K562 (cell line): ENCODE results near the gene MYO16. TPM values are rescaled to one million over a fixed set of nuclear protein-coding genes. Genes with fewer than 3 reads are reported as not detected.

Experiments
- ATAC-seq: fragments of 200-7000 bp; cut with Tn5 transposase; 3 replicates; pipeline ENCODE4 v1.9.1; 2020; ENCODE audit warnings: moderate library complexity
- BruUV-seq: library from RNA; stranded (reverse); fragments of 400-500 nt; replicated peaks from 2 replicates; lab custom pipeline; 2021; lab: Mats Ljungman, UMichigan
- CTCF ChIA-PET: fragments of 300-600 bp; formaldehyde crosslinking; extraction: SDS; loops from one replicate; lab custom pipeline; 2021; ENCODE audit warnings: low intra/inter-chr PET ratio; lab: Yijun Ruan, JAX
- POLR2A ChIA-PET: fragments of 300-600, 350-650 bp; sonication (Branson Sonifier 250); formaldehyde crosslinking; extraction: SDS; loops from one replicate; lab custom pipeline; 2021; ENCODE audit warnings: antibody characterized with exemption, inconsistent platforms; lab: Yijun Ruan, JAX
- DNase-seq, 4 experiments: peaks; one replicate each; pipeline versions ENCODE4 v3.0.0 to v3.0.0-alpha.2; 2011 to 2018; ENCODE audit warnings: low spot score in 3 of 4, mixed read lengths in 3 of 4; ENCODE audit errors: extremely low read depth in 1 of 4
- FAIRE-seq: peaks from 2 replicates; lab custom pipeline; 2011; peaks lifted over from hg19 to GRCh38; lab: Jason Lieb, UNC
- H2AFZ ChIP-seq: 2 replicates; pipeline ENCODE4 v1.6.0; 2011; ENCODE audit warnings: low read depth, low read length, control low read depth, inconsistent platforms
- H3K27ac ChIP-seq: fragments of 200-600 bp; 3 replicates; pipeline ENCODE4 v1.8.0; 2011; ENCODE audit warnings: low read depth, mild to moderate bottlenecking, control low read depth, inconsistent platforms, low read length, moderate library complexity, mixed read lengths; ENCODE audit errors: extremely low read depth
- H3K27me3 ChIP-seq, 2 experiments: fragments of 300-600 bp in 1 of 2; 2 replicates in 1 of 2; 3 replicates in 1 of 2; pipeline versions ENCODE4 v1.6.0 to v1.8.0; 2011; ENCODE audit warnings: inconsistent platforms in 2 of 2, low read length in 2 of 2, mild to moderate bottlenecking in 1 of 2, mixed read lengths in 1 of 2, moderate library complexity in 1 of 2; ENCODE audit not compliant: control insufficient read depth in 2 of 2, insufficient read depth in 2 of 2
- H3K36me3 ChIP-seq: fragments of 300-600 bp; 3 replicates; pipeline ENCODE4 v1.8.0; 2011; ENCODE audit warnings: mild to moderate bottlenecking, low read length, inconsistent platforms; ENCODE audit not compliant: control insufficient read depth, insufficient read depth
- H3K4me1 ChIP-seq, 2 experiments: fragments of 200-600 bp in 1 of 2; replicated peaks in 1 of 2; 2 replicates in 1 of 2; 3 replicates in 1 of 2; pipeline versions ENCODE4 v1.5.1 to v1.8.0; 2011; ENCODE audit warnings: inconsistent platforms in 2 of 2, low read length in 2 of 2, mild to moderate bottlenecking in 1 of 2, mixed read lengths in 1 of 2, moderate library complexity in 1 of 2; ENCODE audit not compliant: control insufficient read depth in 2 of 2, insufficient read depth in 2 of 2
- H3K4me2 ChIP-seq: 2 replicates; pipeline ENCODE4 v1.6.1; 2011; ENCODE audit warnings: low read length, control low read depth, inconsistent platforms, mixed read lengths; ENCODE audit not compliant: insufficient read depth
- H3K4me3 ChIP-seq: fragments of 200-600 bp; sonication (generic), shearing (Covaris generic); 2 replicates; pipeline ENCODE4 v1.5.1; 2016; ENCODE audit warnings: control low read depth, inconsistent platforms
- H3K79me2 ChIP-seq: fragments of 200-600 bp; 3 replicates; pipeline ENCODE4 v1.8.0; 2011; ENCODE audit warnings: low read length, inconsistent platforms; ENCODE audit not compliant: control insufficient read depth, insufficient read depth
- H3K9ac ChIP-seq, 2 experiments: 2 replicates each; pipeline versions ENCODE4 v1.6.0 to v1.6.1; 2011; ENCODE audit warnings: low read depth in 2 of 2, low read length in 2 of 2, control low read depth in 1 of 2, inconsistent platforms in 1 of 2, mild to moderate bottlenecking in 1 of 2, mixed read lengths in 1 of 2; ENCODE audit not compliant: insufficient read depth in 1 of 2
- H3K9me1 ChIP-seq: one replicate; pipeline ENCODE4 v1.6.0; 2011; ENCODE audit warnings: inconsistent platforms, mild to moderate bottlenecking, low read length, moderate library complexity; ENCODE audit not compliant: control insufficient read depth, insufficient read depth
- H3K9me3 ChIP-seq: replicated peaks from 2 replicates; pipeline ENCODE4 v1.5.1; 2011; ENCODE audit warnings: low read depth, low read length, inconsistent platforms; ENCODE audit not compliant: control insufficient read depth, insufficient read depth
- H4K20me1 ChIP-seq: replicated peaks from 2 replicates; pipeline ENCODE4 v1.6.1; 2011; ENCODE audit warnings: low read length, inconsistent platforms, mixed read lengths; ENCODE audit not compliant: control insufficient read depth, insufficient read depth
- CXXC5 ChIP-seq: fragments of 250-450 bp; sonication (Bioruptor Pico); IDR thresholded peaks from 2 replicates; pipeline ENCODE4 v1.8.0; 2022; ENCODE audit warnings: inconsistent platforms, mild to moderate bottlenecking, moderate library complexity
- DIDO1 ChIP-seq: fragments of 450-650 bp; IDR thresholded peaks from 2 replicates; pipeline ENCODE4 v1.6.1; 2016; ENCODE audit warnings: low read depth, missing biosample characterization, missing genetic modification characterization
- ETV5 ChIP-seq: sonication (generic); formaldehyde crosslinking; IDR thresholded peaks from 2 replicates; pipeline ENCODE4 v1.4.0; 2020; ENCODE audit warnings: low read depth, mild to moderate bottlenecking, missing genetic modification reagents
- GABPA ChIP-seq: fragments of 200-800 bp; sonication (Bioruptor generic); conservative IDR thresholded peaks from 2 replicates; pipeline ENCODE4 v1.6.1; 2016; ENCODE audit warnings: low read depth, missing genetic modification characterization, missing compliant biosample characterization
- KAT7 ChIP-seq: sonication (generic); formaldehyde crosslinking; IDR thresholded peaks from 2 replicates; pipeline ENCODE4 v1.8.0; 2022; ENCODE audit warnings: missing genetic modification reagents, mild to moderate bottlenecking, borderline replicate concordance
- NEUROD1 ChIP-seq: fragments of 150-350 bp; IDR thresholded peaks from 2 replicates; pipeline ENCODE4 v1.6.1; 2014; ENCODE audit warnings: borderline replicate concordance, low read length, low read depth; ENCODE audit not compliant: partially characterized antibody
- SMAD2 ChIP-seq: fragments of 150-350 bp; IDR thresholded peaks from 2 replicates; pipeline ENCODE4 v1.6.1; 2014; ENCODE audit warnings: low read depth, mild to moderate bottlenecking, low read length
- TAF1 ChIP-seq: IDR thresholded peaks from 2 replicates; pipeline ENCODE4 v1.6.1; 2011; ENCODE audit warnings: mild to moderate bottlenecking, low read length, moderate library complexity; ENCODE audit not compliant: insufficient read depth, control insufficient read depth, severe bottlenecking; ENCODE audit errors: extremely low read depth
- TFAM ChIP-seq: fragments of 250-450 bp; sonication (Bioruptor Pico); conservative IDR thresholded peaks from 2 replicates; pipeline ENCODE4 v1.5.0; 2021; ENCODE audit warnings: mild to moderate bottlenecking, moderate library complexity
- TSHZ1 ChIP-seq: fragments of 250-450 bp; sonication (Bioruptor Pico); IDR thresholded peaks from 2 replicates; pipeline ENCODE4 v1.4.0; 2020; ENCODE audit warnings: mild to moderate bottlenecking, moderate library complexity
- ZBTB9 ChIP-seq: fragments of 450-650 bp; formaldehyde crosslinking; IDR thresholded peaks from 2 replicates; pipeline ENCODE4 v1.4.0; 2020; ENCODE audit warnings: mild to moderate bottlenecking, moderate library complexity
- ZNF280A ChIP-seq: fragments of 450-650 bp; IDR thresholded peaks from 2 replicates; pipeline ENCODE4 v1.6.1; 2018; ENCODE audit warnings: mild to moderate bottlenecking, low read depth; ENCODE audit not compliant: partially characterized antibody
- ZNF740 ChIP-seq, 3 experiments: fragments of 200-800 bp in 1 of 3; sonication (Bioruptor generic) in 1 of 3; sonication (generic) in 1 of 3; formaldehyde crosslinking in 1 of 3; IDR thresholded peaks; 2 replicates each; pipeline versions ENCODE4 v1.6.1 to v1.8.0; 2016 to 2022; ENCODE audit warnings: mild to moderate bottlenecking in 2 of 3, missing compliant biosample characterization in 2 of 3, missing genetic modification characterization in 2 of 3, missing genetic modification reagents in 1 of 3
- WGBS: fragments of 100-300 bp; shearing (Covaris generic); methylation state at CpG from one replicate; pipeline ENCODE4 v1.1.6; 2016; ENCODE audit warnings: low coverage, mixed read lengths; ENCODE audit not compliant: insufficient coverage; ENCODE audit errors: missing lambda C conversion rate; 5-methylcytosine and 5-hydroxymethylcytosine counted together
- in situ Hi-C: fragments of 300-500 bp; cut with MboI; formaldehyde crosslinking; loops from 4 replicates; pipeline ENCODE4 v1.15.0; 2018; ENCODE audit warnings: inconsistent platforms, mixed read lengths
- intact Hi-C: fragments of 100-400 bp; cut with micrococcal nuclease; formaldehyde crosslinking; loops from 2 replicates; pipeline ENCODE4 v1.14.2; 2022
- polyA plus RNA-seq, 8 experiments: library from polyadenylated mRNA; depleted of rRNA in 4 of 8; stranded (reverse) in 5 of 8; unstranded in 3 of 8; fragments of >200 nt; fragmentation: Nextera tagmentation in 2 of 8; fragmentation: Illumina TruSeq in 1 of 8; extraction: Ambion mirVana in 2 of 8; extraction: Trizol in 1 of 8; gene quantifications; 2 replicates each; pipeline versions ENCODE4 v1.2.1 to v1.2.3, GENCODE V29; 2011 to 2014; ENCODE audit warnings: inconsistent platforms in 1 of 8, missing spikeins in 1 of 8
- total RNA-seq, 7 experiments: library from RNA; depleted of rRNA in 6 of 7; stranded (reverse); fragments of >200 nt in 6 of 7; fragmentation: Illumina TruSeq in 2 of 7; extraction: Trizol in 2 of 7; gene quantifications; 2 replicates each; pipeline versions ENCODE4 v1.2.1 to v1.2.3, GENCODE V29; 2011 to 2021; ENCODE audit warnings: low replicate concordance in 1 of 7

The MYO16 gene
- total and polyA plus RNA-seq, 9 of the 15 experiments (the other 6 are each of a cell fraction or from before 2014, with no cell fraction given): 4.3 to 45.7 (median 12.1) TPM

- TF ChIP-seq GABPA (tag) (no peak), DIDO1 (tag) (no peak), NEUROD1 (no peak), KAT7 (CRISPR knock-in tag) (no peak), ZNF740 (CRISPR knock-in tag; IDR thresholded peaks at IDR 0.05) (no peak), ZNF740 (tag; IDR thresholded peaks at IDR 0.05) (no peak), ZBTB9 (CRISPR knock-in tag) (no peak)
Measured at GRCh38 chr13:109214393-109214792, 585.0 kb downstream of the MYO16 start (continued).

GRCh38 chr13:109215377-109215776 is 586.0 kb downstream of the MYO16 start:
- WGBS: 23% methylated on average over 2 of the region's 2 CpGs
- Histone ChIP-seq H3K4me1 (no peaks in the 10 kb centered on the region; a peak in 2 of 5 replicates), H3K79me2 (no peaks in the 10 kb centered on the region), H3K9ac (no peak overlapping the region), H3K9me3 (no peaks in the 10 kb centered on the region), H3K9me1 (no peaks in the 10 kb centered on the region), H3K27ac (no peak overlapping the region), H3K4me2 (no peak overlapping the region), H3K36me3 (no peaks in the 10 kb centered on the region), H4K20me1 (no peaks in the 10 kb centered on the region), H2AFZ (no peak overlapping the region), H3K27me3 (no peaks in the 10 kb centered on the region), H3K4me3 (no peak overlapping the region)
- BruUV-seq: no TSS peak
- intact Hi-C loops (no loop called here), in situ Hi-C loops (no loop called here)
- ChIA-PET CTCF (no interaction called here), POLR2A (interaction anchor here (0.7 kb wide), 1 partner anchor 11 kb away, joined by 3 read pairs; no protein-coding TSS in a partner anchor)
- FAIRE-seq (no peak), DNase-seq (no peak), ATAC-seq (no peak)
- TF ChIP-seq TFAM (CRISPR knock-in tag): no peak
- no peak for TF ChIP-seq ETV5 (CRISPR knock-in tag)
- no peak for TF ChIP-seq TAF1
- TF ChIP-seq ZNF280A: no peak
- no peak for TF ChIP-seq TSHZ1 (CRISPR knock-in tag)
- TF ChIP-seq CXXC5 (CRISPR knock-in tag): no peak
- no peak for TF ChIP-seq SMAD2
